Natural killer cell (primary cell): ENCODE measurements around the gene IFT172. TPM values are rescaled to one million over a fixed set of nuclear protein-coding genes. Genes with fewer than 3 reads are reported as not detected.
A peak's percentile ranks its signal among the peaks of the same experiment; 100 is the strongest.

Experiments
- ATAC-seq, 3 donors: fragments of 150-1000 bp in 2 of 3; fragments of 200-7000 bp in 1 of 3; cut with Tn5 transposase; 1 replicate in 1 of 3; 2 replicates in 2 of 3; pipeline ENCODE4 v1.10.0; 2021; ENCODE audit warnings: mild to moderate bottlenecking in 2 of 3, moderate library complexity in 2 of 3
- DNase-seq, 2 donors: peaks; one replicate each; pipeline versions ENCODE4 v3.0.0 to v3.0.0-alpha.2; 2013 to 2021; ENCODE audit warnings: mixed read lengths in 1 of 2
- H3K27ac ChIP-seq: one replicate; pipeline ENCODE4 v1.5.1; 2013; ENCODE audit warnings: mild to moderate bottlenecking, low read length
- H3K27me3 ChIP-seq: one replicate; pipeline ENCODE4 v1.6.1; 2013; ENCODE audit warnings: low read length; ENCODE audit not compliant: control insufficient read depth, insufficient read depth
- H3K36me3 ChIP-seq: one replicate; pipeline ENCODE4 v1.6.1; 2013; ENCODE audit warnings: low read length; ENCODE audit not compliant: control insufficient read depth, insufficient read depth
- H3K4me1 ChIP-seq: one replicate; pipeline ENCODE4 v1.6.1; 2013; ENCODE audit warnings: low read length; ENCODE audit not compliant: control insufficient read depth, insufficient read depth
- H3K4me3 ChIP-seq: one replicate; pipeline ENCODE4 v1.5.1; 2013; ENCODE audit warnings: low read length
- H3K9me3 ChIP-seq: one replicate; pipeline ENCODE4 v1.6.1; 2013; ENCODE audit warnings: low read length; ENCODE audit not compliant: control insufficient read depth, insufficient read depth
- H3K27ac Mint-ChIP-seq, 2 donors: one replicate each; pipeline ENCODE4 v1.8.0; 2022; ENCODE audit warnings: mild to moderate bottlenecking in 2 of 2, mixed read lengths in 2 of 2, moderate library complexity in 1 of 2
- H3K27me3 Mint-ChIP-seq, 2 donors: one replicate each; pipeline ENCODE4 v1.8.0; 2022; ENCODE audit warnings: low read depth in 2 of 2, mixed read lengths in 2 of 2
- H3K36me3 Mint-ChIP-seq: one replicate; pipeline ENCODE4 v1.8.0; 2022; ENCODE audit warnings: mixed read lengths
- H3K4me1 Mint-ChIP-seq, 2 donors: one replicate each; pipeline ENCODE4 v1.8.0; 2022; ENCODE audit warnings: mixed read lengths in 2 of 2
- H3K4me3 Mint-ChIP-seq: one replicate; pipeline ENCODE4 v1.8.0; 2022; ENCODE audit warnings: mild to moderate bottlenecking, moderate library complexity, mixed read lengths
- H3K9me3 Mint-ChIP-seq, 2 donors: one replicate each; pipeline ENCODE4 v1.8.0; 2022; ENCODE audit warnings: mixed read lengths in 2 of 2
- WGBS: methylation state at CpG from one replicate; pipeline ENCODE4 v1.1.7; 2013; ENCODE audit warnings: missing lambda C conversion rate; ENCODE audit not compliant: insufficient coverage; 5-methylcytosine and 5-hydroxymethylcytosine counted together
- intact Hi-C: fragments of 100-400 bp; cut with micrococcal nuclease; formaldehyde crosslinking; loops from one replicate; pipeline ENCODE4 v1.14.2; 2022
- total RNA-seq, 4 donors: library from RNA; stranded (reverse); fragments of 120-200 nt in 1 of 4; gene quantifications; one replicate each; pipeline versions ENCODE4 v1.2.3 to v1.2.4, GENCODE V29; 2013 to 2022
- TF ChIP-seq, protein P1 (sequence below): fragments of 200-600 bp; IDR thresholded peaks from one replicate; pipeline ENCODE4 v1.8.0; 2022; ENCODE audit warnings: antibody characterized with exemption

The IFT172 gene
- total RNA-seq, 3 donors from 2014 or later (not counting 1 experiment from before 2014, with no cell fraction given): 24.8 to 35.7 (median 30.7) TPM

- H3K4me1 Mint-ChIP-seq: peaks cover 23 to 27% of the 10 kb centered on the region in 2 donors
- Histone ChIP-seq H3K4me3 (no peak overlapping the region), H3K27me3 (peaks cover 34% of the 10 kb centered on the region), H3K4me1 (peaks cover 25% of the 10 kb centered on the region), H3K36me3 (no peaks in the 10 kb centered on the region), H3K9me3 (no peaks in the 10 kb centered on the region), H3K27ac (no peak overlapping the region)
- intact Hi-C loops: no loop called here
- no peak for DNase-seq
- ATAC-seq: no peak
- no peaks in the 10 kb centered on the region for H3K36me3 Mint-ChIP-seq
- TF ChIP-seq, protein P1, sequence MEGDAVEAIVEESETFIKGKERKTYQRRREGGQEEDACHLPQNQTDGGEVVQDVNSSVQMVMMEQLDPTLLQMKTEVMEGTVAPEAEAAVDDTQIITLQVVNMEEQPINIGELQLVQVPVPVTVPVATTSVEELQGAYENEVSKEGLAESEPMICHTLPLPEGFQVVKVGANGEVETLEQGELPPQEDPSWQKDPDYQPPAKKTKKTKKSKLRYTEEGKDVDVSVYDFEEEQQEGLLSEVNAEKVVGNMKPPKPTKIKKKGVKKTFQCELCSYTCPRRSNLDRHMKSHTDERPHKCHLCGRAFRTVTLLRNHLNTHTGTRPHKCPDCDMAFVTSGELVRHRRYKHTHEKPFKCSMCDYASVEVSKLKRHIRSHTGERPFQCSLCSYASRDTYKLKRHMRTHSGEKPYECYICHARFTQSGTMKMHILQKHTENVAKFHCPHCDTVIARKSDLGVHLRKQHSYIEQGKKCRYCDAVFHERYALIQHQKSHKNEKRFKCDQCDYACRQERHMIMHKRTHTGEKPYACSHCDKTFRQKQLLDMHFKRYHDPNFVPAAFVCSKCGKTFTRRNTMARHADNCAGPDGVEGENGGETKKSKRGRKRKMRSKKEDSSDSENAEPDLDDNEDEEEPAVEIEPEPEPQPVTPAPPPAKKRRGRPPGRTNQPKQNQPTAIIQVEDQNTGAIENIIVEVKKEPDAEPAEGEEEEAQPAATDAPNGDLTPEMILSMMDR: no peak
- peaks cover 36 to 45% of the 10 kb centered on the region in 2 donors for H3K27me3 Mint-ChIP-seq
- H3K9me3 Mint-ChIP-seq: no peaks in the 10 kb centered on the region
- WGBS: 84% methylated on average over 3 of the region's 4 CpGs
- H3K27ac Mint-ChIP-seq: peak overlapping the region in 1 of 2 donors; percentile 13
- no peak overlapping the region for H3K4me3 Mint-ChIP-seq
Observed at GRCh38 chr2:27492557-27492956, 3.0 kb upstream of the IFT172 start.

DNA sequence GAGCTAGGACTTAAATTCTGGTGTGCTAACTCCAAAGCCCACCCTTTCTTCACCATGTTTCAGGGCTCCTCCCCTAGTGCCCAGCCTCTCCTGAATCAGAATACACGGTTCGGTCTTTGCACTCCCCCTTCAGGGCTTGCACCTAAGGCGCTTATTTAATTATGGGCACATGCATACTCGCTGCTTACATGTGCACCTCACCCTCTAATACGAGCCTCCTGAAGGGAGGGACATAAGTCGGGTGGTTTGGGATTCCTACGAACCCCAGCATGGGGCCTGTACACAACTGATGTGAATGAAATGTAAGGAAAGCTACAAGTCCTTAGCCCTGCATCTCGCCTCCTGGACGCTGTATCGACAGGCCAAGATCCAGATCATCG lies 435 bp downstream of the IFT172 start:
- DNase-seq: peak in 1 of 2 donors; percentile 21
- intact Hi-C loops: loop anchor here (1.0 to 5.0 kb wide), 5 partner anchors 80 to 277 kb away; partner anchors contain the start of genes ATRAID, CCDC121, EIF2B4 and GPN1
- peak overlapping the region; percentile 92 for H3K27ac Mint-ChIP-seq

GRCh38 chr2:27485496-27485895 lies 4.0 kb downstream of the IFT172 start:
- no peak overlapping the region for H3K4me3 ChIP-seq
- ATAC-seq (no peak), DNase-seq (no peak)
- Mint-ChIP-seq H3K9me3 (no peaks in the 10 kb centered on the region), H3K36me3 (peaks cover 11% of the 10 kb centered on the region), H3K27me3 (no peaks in the 10 kb centered on the region), H3K27ac (peak overlapping the region in 1 of 2 donors; percentile 45), H3K4me1 (peaks cover 14 to 20% of the 10 kb centered on the region in 2 donors), H3K4me3 (no peak overlapping the region)
- H3K9me3 ChIP-seq: no peaks in the 10 kb centered on the region
- H3K27me3 ChIP-seq: no peaks in the 10 kb centered on the region
- TF ChIP-seq, protein P1: no peak
- H3K4me1 ChIP-seq: peaks cover 14% of the 10 kb centered on the region
- intact Hi-C loops: loop anchor here (5.0 kb wide), 2 partner anchors 113 to 273 kb away; partner anchors contain the start of genes ATRAID, EIF2B4, SLC5A6 and SNX17
- H3K36me3 ChIP-seq: peaks cover 11% of the 10 kb centered on the region
- no peak overlapping the region for H3K27ac ChIP-seq
- 78% methylated on average over 3 of the region's 3 CpGs for WGBS

More for the DNA sequence above, 435 bp downstream of the IFT172 start:
- Mint-ChIP-seq H3K36me3 (no peaks in the 10 kb centered on the region), H3K4me1 (peaks cover 14 to 20% of the 10 kb centered on the region in 2 donors), H3K27me3 (peaks cover 12 to 17% of the 10 kb centered on the region in 2 donors), H3K4me3 (peak overlapping the region; percentile 90), H3K9me3 (no peaks in the 10 kb centered on the region)
- no peaks in the 10 kb centered on the region for H3K36me3 ChIP-seq
- H3K4me1 ChIP-seq: peaks cover 14% of the 10 kb centered on the region
- 2% methylated on average over 11 of the region's 11 CpGs for WGBS
- H3K9me3 ChIP-seq: no peaks in the 10 kb centered on the region
- TF ChIP-seq, protein P1: no peak
- H3K27ac ChIP-seq: peak overlapping the region; percentile 77
- ATAC-seq: peak in 2 of 3 donors; percentile 2 to 8
- H3K4me3 ChIP-seq: peak overlapping the region; percentile 45
- peaks cover 7% of the 10 kb centered on the region for H3K27me3 ChIP-seq

GRCh38 chr2:27471961-27472360 lies 17.6 kb downstream of the IFT172 start:
- Histone ChIP-seq H3K27ac (no peak overlapping the region), H3K4me1 (no peaks in the 10 kb centered on the region), H3K4me3 (no peak overlapping the region), H3K36me3 (peaks cover 18% of the 10 kb centered on the region), H3K9me3 (no peaks in the 10 kb centered on the region), H3K27me3 (no peaks in the 10 kb centered on the region)
- no peak for DNase-seq
- ATAC-seq: no peak
- no peaks in the 10 kb centered on the region for H3K4me1 Mint-ChIP-seq
- H3K4me3 Mint-ChIP-seq: no peak overlapping the region
- no peak overlapping the region for H3K27ac Mint-ChIP-seq
- peaks cover 26% of the 10 kb centered on the region for H3K36me3 Mint-ChIP-seq
- TF ChIP-seq, protein P1: no peak
- H3K9me3 Mint-ChIP-seq: no peaks in the 10 kb centered on the region
- WGBS: over 99% methylated on average over 5 of the region's 5 CpGs
- intact Hi-C loops: no loop called here
- no peaks in the 10 kb centered on the region for H3K27me3 Mint-ChIP-seq
